ENCODE results near the gene BRD3. TPM values are rescaled to one million over a fixed set of nuclear protein-coding genes. Genes with fewer than 3 reads are reported as not detected.

Gene BRD3
- total and polyA plus RNA-seq, 2 of the 8 experiments (the other 6 are each of a cell fraction or from before 2014, with no cell fraction given): 31.0 to 82.7 TPM

- TF ChIP-seq CHD7 (IDR thresholded peaks at IDR 0.05; ENCODE audit: insufficient replicate concordance, low read length): no peak
Observed at GRCh38 chr9:134046894-134047681, 20.7 kb downstream of the BRD3 start (continued).
